MM.1S (cell line): ENCODE data around the gene SNX17.

Experiments used
- EZH2 ChIP-seq: fragments of 300-600 bp; sonication (generic); optimal IDR thresholded peaks from 2 replicates; pipeline ENCODE3; 2017; ENCODE audit warnings: low read depth, mild to moderate bottlenecking, antibody characterized with exemption, low read length, mixed read lengths
- TF ChIP-seq, protein P1 (sequence below): fragments of 300-600 bp; sonication (generic); IDR thresholded peaks from 2 replicates; pipeline ENCODE4 v1.5.1; 2016; ENCODE audit warnings: antibody characterized with exemption, low read length, mixed read lengths

- TF ChIP-seq, protein P1, sequence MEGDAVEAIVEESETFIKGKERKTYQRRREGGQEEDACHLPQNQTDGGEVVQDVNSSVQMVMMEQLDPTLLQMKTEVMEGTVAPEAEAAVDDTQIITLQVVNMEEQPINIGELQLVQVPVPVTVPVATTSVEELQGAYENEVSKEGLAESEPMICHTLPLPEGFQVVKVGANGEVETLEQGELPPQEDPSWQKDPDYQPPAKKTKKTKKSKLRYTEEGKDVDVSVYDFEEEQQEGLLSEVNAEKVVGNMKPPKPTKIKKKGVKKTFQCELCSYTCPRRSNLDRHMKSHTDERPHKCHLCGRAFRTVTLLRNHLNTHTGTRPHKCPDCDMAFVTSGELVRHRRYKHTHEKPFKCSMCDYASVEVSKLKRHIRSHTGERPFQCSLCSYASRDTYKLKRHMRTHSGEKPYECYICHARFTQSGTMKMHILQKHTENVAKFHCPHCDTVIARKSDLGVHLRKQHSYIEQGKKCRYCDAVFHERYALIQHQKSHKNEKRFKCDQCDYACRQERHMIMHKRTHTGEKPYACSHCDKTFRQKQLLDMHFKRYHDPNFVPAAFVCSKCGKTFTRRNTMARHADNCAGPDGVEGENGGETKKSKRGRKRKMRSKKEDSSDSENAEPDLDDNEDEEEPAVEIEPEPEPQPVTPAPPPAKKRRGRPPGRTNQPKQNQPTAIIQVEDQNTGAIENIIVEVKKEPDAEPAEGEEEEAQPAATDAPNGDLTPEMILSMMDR: no peak
- no peak for TF ChIP-seq EZH2
Observed at GRCh38 chr2:27347641-27348040, 22.8 kb upstream of the SNX17 start.
